OCI-LY7 (cell line): ENCODE measurements around the gene B4GALT6. TPM values are rescaled to one million over a fixed set of nuclear protein-coding genes. Genes with fewer than 3 reads are reported as not detected.

Source experiments
- BruUV-seq: library from RNA; stranded (reverse); fragments of 400-500 nt; replicated peaks from 2 replicates; lab custom pipeline; 2021; lab: Mats Ljungman, UMichigan
- CTCF ChIA-PET: fragments of 300-600 bp; sonication (Branson Sonifier 250); formaldehyde crosslinking; loops from one replicate; lab custom pipeline; 2022; ENCODE audit warnings: antibody characterized with exemption; ENCODE audit not compliant: unreplicated experiment; lab: Charles Lee
- POLR2A ChIA-PET: fragments of 300-600 bp; sonication (Branson Sonifier 250); formaldehyde crosslinking; loops from one replicate; lab custom pipeline; 2022; ENCODE audit warnings: antibody characterized with exemption; lab: Charles Lee
- DNase-seq: peaks from one replicate; pipeline ENCODE4 v3.0.0-alpha.2; 2015; ENCODE audit warnings: low spot score
- H2AFZ ChIP-seq: fragments of 200-600 bp; sonication (generic), shearing (Covaris generic); 2 replicates; pipeline ENCODE4 v1.6.1; 2014; ENCODE audit warnings: mild to moderate bottlenecking, antibody characterized with exemption, low read length, moderate library complexity
- H3K27ac ChIP-seq: fragments of 200-600 bp; sonication (generic); 2 replicates; pipeline ENCODE4 v1.5.1; 2014; ENCODE audit warnings: mixed run types, low read depth, mild to moderate bottlenecking, moderate library complexity, low read length, inconsistent platforms; ENCODE audit not compliant: poor library complexity, severe bottlenecking
- H3K36me3 ChIP-seq: fragments of 200-600 bp; sonication (generic); 2 replicates; pipeline ENCODE4 v1.6.1; 2014; ENCODE audit warnings: mild to moderate bottlenecking, antibody characterized with exemption, low read length, moderate library complexity, mixed read lengths; ENCODE audit not compliant: insufficient read depth
- H3K4me1 ChIP-seq: fragments of 200-600 bp; sonication (generic); 2 replicates; pipeline ENCODE4 v1.5.1; 2014; ENCODE audit warnings: mild to moderate bottlenecking, low read length; ENCODE audit not compliant: insufficient read depth, poor library complexity, severe bottlenecking
- H3K4me2 ChIP-seq: fragments of 200-600 bp; sonication (generic); 2 replicates; pipeline ENCODE4 v1.6.1; 2014; ENCODE audit warnings: mild to moderate bottlenecking, low read length
- H3K4me3 ChIP-seq: fragments of 200-600 bp; sonication (generic); 2 replicates; pipeline ENCODE4 v1.5.1; 2014; ENCODE audit warnings: mild to moderate bottlenecking, low read depth, low read length; ENCODE audit not compliant: poor library complexity, severe bottlenecking
- H3K79me2 ChIP-seq: fragments of 200-600 bp; sonication (generic); 2 replicates; pipeline ENCODE4 v1.6.1; 2016; ENCODE audit warnings: low read depth, mild to moderate bottlenecking, low read length, moderate library complexity, mixed read lengths; ENCODE audit not compliant: insufficient read depth
- H3K9me2 ChIP-seq: fragments of 200-600 bp; sonication (generic); 2 replicates; pipeline ENCODE4 v1.6.1; 2016; ENCODE audit warnings: mild to moderate bottlenecking, low read length, mixed read lengths; ENCODE audit not compliant: insufficient read depth
- H3K9me3 ChIP-seq: fragments of 200-600 bp; sonication (generic); 2 replicates; pipeline ENCODE4 v1.6.1; 2014; ENCODE audit warnings: mild to moderate bottlenecking, mixed run types, low read length, mixed read lengths
- H4K20me1 ChIP-seq: fragments of 200-600 bp; sonication (generic); 2 replicates; pipeline ENCODE4 v1.6.1; 2014; ENCODE audit warnings: mild to moderate bottlenecking, antibody characterized with exemption, low read length, moderate library complexity, mixed read lengths; ENCODE audit not compliant: insufficient read depth
- CTCF ChIP-seq: fragments of 200-600 bp; sonication (generic); conservative IDR thresholded peaks from 2 replicates; pipeline ENCODE4 v1.5.1; 2014; ENCODE audit warnings: mild to moderate bottlenecking, antibody characterized with exemption, low read length, moderate library complexity, mixed read lengths
- EZH2phosphoT487 ChIP-seq: fragments of 200-600 bp; sonication (generic); IDR thresholded peaks from 2 replicates; pipeline ENCODE4 v1.6.1; 2018; ENCODE audit warnings: low read depth, borderline replicate concordance, mild to moderate bottlenecking, mixed run types, antibody characterized with exemption, low read length, moderate library complexity, mixed read lengths
- intact Hi-C: fragments of 100-400 bp; cut with micrococcal nuclease; formaldehyde crosslinking; loops from one replicate; pipeline ENCODE4 v1.10.0; 2022; ENCODE audit not compliant: unreplicated experiment
- total RNA-seq, 2 experiments: library from RNA; depleted of rRNA in 1 of 2; stranded (reverse); fragments of >200 nt in 1 of 2; shearing (Covaris generic) in 1 of 2; gene quantifications; 2 replicates each; pipeline ENCODE4 v1.2.3, GENCODE V29; 2014 to 2022

Gene B4GALT6
- total RNA-seq, 2 experiments from 2014 or later: 5.5 to 22.8 TPM

GRCh38 chr18:31652357-31652756 lies 32.0 kb downstream of the B4GALT6 start:
- Histone ChIP-seq H3K4me3 (no peak overlapping the region), H3K36me3 (no peaks in the 10 kb centered on the region), H3K9me3 (no peaks in the 10 kb centered on the region), H3K4me1 (peaks cover 26% of the 10 kb centered on the region), H3K4me2 (no peak overlapping the region), H3K9me2 (no peaks in the 10 kb centered on the region), H4K20me1 (no peaks in the 10 kb centered on the region), H3K27ac (no peak overlapping the region), H3K79me2 (peaks cover 3% of the 10 kb centered on the region; the same call in 1 of the 2 replicates), H2AFZ (no peak overlapping the region)
- ChIA-PET CTCF (no interaction called here), POLR2A (no interaction called here)
- BruUV-seq: no TSS peak
- TF ChIP-seq CTCF (no peak), EZH2phosphoT487 (no peak)
- intact Hi-C loops: no loop called here
- no peak for DNase-seq

- H3K27ac ChIP-seq: no peak overlapping the region
- CTCF ChIA-PET: no interaction called here
- H4K20me1 ChIP-seq: no peaks in the 10 kb centered on the region
- no peak overlapping the region for H3K4me2 ChIP-seq
- no peak overlapping the region for H2AFZ ChIP-seq
- no peaks in the 10 kb centered on the region for H3K9me2 ChIP-seq
- intact Hi-C loops: no loop called here
- no peaks in the 10 kb centered on the region for H3K36me3 ChIP-seq
- peaks cover 3% of the 10 kb centered on the region; the same call in 1 of the 2 replicates for H3K79me2 ChIP-seq
- H3K4me3 ChIP-seq: no peak overlapping the region
- POLR2A ChIA-PET: no interaction called here
- peaks cover 29% of the 10 kb centered on the region for H3K4me1 ChIP-seq
- H3K9me3 ChIP-seq: no peaks in the 10 kb centered on the region
- no TSS peak for BruUV-seq
- DNase-seq: no peak
- TF ChIP-seq CTCF (no peak), EZH2phosphoT487 (no peak)
Observed at GRCh38 chr18:31651369-31651768, 33.0 kb downstream of the B4GALT6 start.

GRCh38 chr18:31649978-31650719 lies 34.2 kb downstream of the B4GALT6 start:
- ChIA-PET CTCF (no interaction called here), POLR2A (interaction anchor here (0.6 to 0.7 kb wide), 2 partner anchors 32 to 1989 kb away, joined by 3 to 9 read pairs; no protein-coding TSS in a partner anchor)
- Histone ChIP-seq H3K4me1 (peaks cover 29% of the 10 kb centered on the region), H4K20me1 (no peaks in the 10 kb centered on the region), H3K9me2 (no peaks in the 10 kb centered on the region), H3K27ac (no peak overlapping the region), H3K4me2 (no peak overlapping the region), H2AFZ (no peak overlapping the region), H3K4me3 (no peak overlapping the region), H3K9me3 (no peaks in the 10 kb centered on the region), H3K36me3 (no peaks in the 10 kb centered on the region), H3K79me2 (no peaks in the 10 kb centered on the region)
- TF ChIP-seq CTCF: no peak
- no peak for TF ChIP-seq EZH2phosphoT487
- intact Hi-C loops: no loop called here
- BruUV-seq: no TSS peak
- DNase-seq: no peak
